Transverse colon (tissue), 4 donors: ENCODE measurements around the gene ZNF568. TPM values are rescaled to one million over a fixed set of nuclear protein-coding genes. Genes with fewer than 3 reads are reported as not detected.

Experiments
- DNase-seq: peaks from one replicate; pipeline ENCODE4 v3.0.0-alpha.2; 2019
- H3K27ac ChIP-seq, 4 donors: fragments of 200-600 bp; sonication (generic); 2 replicates each; pipeline ENCODE4 v1.5.1; 2016 to 2018; ENCODE audit warnings: inconsistent platforms in 4 of 4
- H3K27me3 ChIP-seq: fragments of 200-600 bp; sonication (generic); 2 replicates; pipeline ENCODE4 v1.5.1; 2017; ENCODE audit warnings: inconsistent platforms
- H3K36me3 ChIP-seq, 4 donors: fragments of 200-600 bp; sonication (generic); 2 replicates each; pipeline ENCODE4 v1.5.1; 2017 to 2019; ENCODE audit warnings: inconsistent platforms in 4 of 4
- H3K4me1 ChIP-seq, 4 donors: fragments of 200-600 bp; sonication (generic); 2 replicates each; pipeline ENCODE4 v1.5.1; 2017 to 2020; ENCODE audit warnings: inconsistent platforms in 4 of 4
- H3K4me3 ChIP-seq, 4 donors: fragments of 200-600 bp; sonication (generic); 1 replicate in 1 of 4; 2 replicates in 3 of 4; pipeline versions ENCODE4 v1.5.1 to v1.6.1; 2017 to 2019; ENCODE audit warnings: inconsistent platforms in 4 of 4
- H3K9me3 ChIP-seq, 2 donors: fragments of 200-600 bp; sonication (generic); 2 replicates each; pipeline ENCODE4 v1.5.1; 2017 to 2019; ENCODE audit warnings: inconsistent platforms in 2 of 2
- CTCF ChIP-seq, 5 experiments: fragments of 200-600 bp in 3 of 5; fragments of 450-650 bp in 2 of 5; sonication (generic) in 3 of 5; IDR thresholded peaks; 1 replicate in 2 of 5; 2 replicates in 3 of 5; pipeline ENCODE4 v1.5.1; 2016 to 2017; ENCODE audit warnings: antibody characterized with exemption in 5 of 5, inconsistent platforms in 3 of 5, mild to moderate bottlenecking in 2 of 5, moderate library complexity in 1 of 5
- EP300 ChIP-seq: sonication (generic); formaldehyde crosslinking; IDR thresholded peaks from one replicate; pipeline ENCODE4 v1.6.1; 2017; ENCODE audit warnings: antibody characterized with exemption, low read depth
- POLR2A ChIP-seq: fragments of 450-650 bp; IDR thresholded peaks from one replicate; pipeline ENCODE4 v1.6.1; 2016; ENCODE audit warnings: antibody characterized with exemption, mild to moderate bottlenecking, moderate library complexity
- POLR2AphosphoS5 ChIP-seq, 3 donors: sonication (generic); formaldehyde crosslinking; IDR thresholded peaks; one replicate each; pipeline ENCODE4 v1.6.1; 2016; ENCODE audit warnings: antibody characterized with exemption in 3 of 3
- WGBS, 2 donors: methylation state at CpG; one replicate each; pipeline ENCODE4 v1.1.5; 2018; ENCODE audit warnings: low coverage in 1 of 2; 5-methylcytosine and 5-hydroxymethylcytosine counted together
- in situ Hi-C, 4 donors: fragments of 200-750 bp; cut with MboI; loops; one replicate each; pipeline versions ENCODE4 v1.15.0 to v1.15.1; 2017; ENCODE audit warnings: low sequenced_read_pairs in 3 of 4, low pct_ligation_motif_present in 1 of 4, low pct_unique_long_range_greater_than_20kb in 1 of 4
- intact Hi-C: fragments of 100-400 bp; cut with DNase I; formaldehyde crosslinking; loops from one replicate; pipeline ENCODE4 v1.15.1; 2023; ENCODE audit warnings: low total_unique reads
- total RNA-seq, 4 donors: library from RNA; depleted of rRNA; stranded (reverse); fragments of >200 nt; gene quantifications; one replicate each; pipeline ENCODE4 v1.1.0, GENCODE V29; 2016

Gene ZNF568
- total RNA-seq, 4 donors from 2014 or later, result 3.0 to 102 (median 5.2) TPM; not detected in 1

GRCh38 chr19:36963280-36963679, 47.1 kb downstream of the ZNF568 start:
- Histone ChIP-seq H3K36me3 (no peaks in the 10 kb centered on the region), H3K4me3 (no peak overlapping the region), H3K27ac (no peak overlapping the region), H3K4me1 (no peaks in the 10 kb centered on the region), H3K27me3 (no peaks in the 10 kb centered on the region), H3K9me3 (peaks cover 27 to 30% of the 10 kb centered on the region in 2 donors)
- WGBS, 2 donors, result 44 to 58% methylated on average over 2 of the region's 2 CpGs
- no peak for DNase-seq
- TF ChIP-seq POLR2A (no peak), POLR2AphosphoS5 (IDR thresholded peaks at IDR 0.05) (no peak), EP300 (no peak), CTCF (IDR thresholded peaks at IDR 0.05) (no peak)
- intact Hi-C loops, result no loop called here
- in situ Hi-C loops, result no loop called here

GRCh38 chr19:36972571-36972970, 56.4 kb downstream of the ZNF568 start:
- H3K4me3 ChIP-seq, result peak overlapping the region; percentile 47 to 66 (median 56)
- no peaks in the 10 kb centered on the region for H3K27me3 ChIP-seq
- intact Hi-C loops, result no loop called here
- TF ChIP-seq CTCF (IDR thresholded peaks at IDR 0.05) (no peak), EP300 (no peak), POLR2A (no peak), POLR2AphosphoS5 (IDR thresholded peaks at IDR 0.05) (no peak)
- no peak for DNase-seq
- peak overlapping the region; percentile 73 to 87 (median 84) for H3K27ac ChIP-seq
- in situ Hi-C loops, result no loop called here
- H3K36me3 ChIP-seq, result no peaks in the 10 kb centered on the region
- H3K4me1 ChIP-seq, result peaks cover 0 to 17% (median 12%) of the 10 kb centered on the region in 4 donors
- 70% methylated on average over 25 of the region's 25 CpGs; no CpG with 5 or more reads in 1 of the 2 donors for WGBS, 2 donors
- peaks cover 0 to 3% of the 10 kb centered on the region in 2 donors for H3K9me3 ChIP-seq

- 7% methylated on average over 50 of the region's 56 CpGs; no CpG with 5 or more reads in 1 of the 2 donors for WGBS, 2 donors
- peak overlapping the region; percentile 47 to 66 (median 56) for H3K4me3 ChIP-seq
- H3K9me3 ChIP-seq, result peaks cover 0 to 3% of the 10 kb centered on the region in 2 donors
- peak; percentile 80 for DNase-seq
- peak overlapping the region; percentile 73 to 87 (median 84) for H3K27ac ChIP-seq
- in situ Hi-C loops, result no loop called here
- TF ChIP-seq EP300 (no peak), CTCF (IDR thresholded peaks at IDR 0.05) (peak; percentile 76 to 98 (median 93))
- H3K27me3 ChIP-seq, result no peaks in the 10 kb centered on the region
- intact Hi-C loops, result no loop called here
- no peaks in the 10 kb centered on the region for H3K36me3 ChIP-seq
- H3K4me1 ChIP-seq, result peaks cover 0 to 17% (median 12%) of the 10 kb centered on the region in 4 donors
These were observed 57.1 kb downstream of the ZNF568 start for GRCh38 chr19:36973021-36973843.

GRCh38 chr19:36973844-36974195, 57.7 kb downstream of the ZNF568 start:
- peaks cover 0 to 17% (median 12%) of the 10 kb centered on the region in 4 donors for H3K4me1 ChIP-seq
- H3K9me3 ChIP-seq, result peaks cover 0 to 3% of the 10 kb centered on the region in 2 donors
- no peak for TF ChIP-seq POLR2A
- TF ChIP-seq POLR2AphosphoS5 (IDR thresholded peaks at IDR 0.05), result no peak
- no peak for TF ChIP-seq EP300
- WGBS, 2 donors, result 58% methylated on average over 6 of the region's 6 CpGs; no CpG with 5 or more reads in 1 of the 2 donors
- DNase-seq, result no peak
- in situ Hi-C loops, result no loop called here
- peak overlapping the region; percentile 73 to 87 (median 84) for H3K27ac ChIP-seq
- H3K27me3 ChIP-seq, result no peaks in the 10 kb centered on the region
- peak overlapping the region in 3 of 4 donors; percentile 47 to 66 (median 57) for H3K4me3 ChIP-seq
- no peaks in the 10 kb centered on the region for H3K36me3 ChIP-seq
- intact Hi-C loops, result no loop called here
